IMR-90 (cell line): ENCODE results near the gene AGAP1. TPM values are rescaled to one million over a fixed set of nuclear protein-coding genes. Genes with fewer than 3 reads are reported as not detected.

Experiments
- ATAC-seq: fragments of 200-7000 bp; cut with Tn5 transposase; 2 replicates; pipeline ENCODE4 v1.9.1; 2020; ENCODE audit warnings: low read depth, mild to moderate bottlenecking, moderate library complexity
- BruUV-seq: library from RNA; stranded (reverse); fragments of 400-500 nt; replicated peaks from 2 replicates; lab custom pipeline; 2021; lab: Mats Ljungman, UMichigan
- CTCF ChIA-PET: fragments of 300-600 bp; formaldehyde crosslinking; extraction: SDS; loops from one replicate; lab custom pipeline; 2021; ENCODE audit warnings: antibody characterized with exemption; lab: Yijun Ruan, JAX
- POLR2A ChIA-PET: fragments of 300-600 bp; sonication (Branson Sonifier 250); formaldehyde crosslinking; loops from one replicate; lab custom pipeline; 2022; ENCODE audit warnings: antibody characterized with exemption; ENCODE audit not compliant: unreplicated experiment; lab: Charles Lee
- DNase-seq: peaks from one replicate; pipeline ENCODE4 v3.0.0; 2013
- H2AFZ ChIP-seq: replicated peaks from 2 replicates; pipeline ENCODE3; 2013; ENCODE audit warnings: low read length, mild to moderate bottlenecking; ENCODE audit not compliant: poor library complexity
- H2AK5ac ChIP-seq: 2 replicates; pipeline ENCODE4 v1.6.1; 2013; ENCODE audit warnings: low read depth, low read length, inconsistent platforms
- H2AK9ac ChIP-seq: replicated peaks from 2 replicates; pipeline ENCODE3; 2013; ENCODE audit warnings: mild to moderate bottlenecking, low read depth, low read length, moderate library complexity; ENCODE audit not compliant: poor library complexity
- H2BK120ac ChIP-seq: 2 replicates; pipeline ENCODE4 v1.6.1; 2013; ENCODE audit warnings: low read depth, low read length, inconsistent platforms
- H2BK15ac ChIP-seq: 3 replicates; pipeline ENCODE4 v1.6.1; 2013; ENCODE audit warnings: low read depth, low read length, inconsistent platforms
- H2BK20ac ChIP-seq: 2 replicates; pipeline ENCODE4 v1.6.1; 2013; ENCODE audit warnings: low read depth, mild to moderate bottlenecking, inconsistent platforms, low read length, moderate library complexity
- H2BK5ac ChIP-seq: 2 replicates; pipeline ENCODE4 v1.6.1; 2013; ENCODE audit warnings: mild to moderate bottlenecking, low read depth, low read length, inconsistent platforms; ENCODE audit not compliant: poor library complexity, severe bottlenecking
- H3K14ac ChIP-seq: replicated peaks from 2 replicates; pipeline ENCODE4 v1.6.1; 2013; ENCODE audit warnings: low read depth, low read length, inconsistent platforms
- H3K18ac ChIP-seq: 2 replicates; pipeline ENCODE4 v1.6.1; 2013; ENCODE audit warnings: low read depth, low read length, control low read depth
- H3K23ac ChIP-seq: 2 replicates; pipeline ENCODE4 v1.6.1; 2013; ENCODE audit warnings: low read depth, low read length, inconsistent platforms
- H3K27ac ChIP-seq: 2 replicates; pipeline ENCODE4 v1.5.1; 2013; ENCODE audit warnings: mild to moderate bottlenecking, control low read depth, low read length; ENCODE audit not compliant: insufficient read depth
- H3K27me3 ChIP-seq: 2 replicates; pipeline ENCODE4 v1.6.1; 2013; ENCODE audit warnings: low read length; ENCODE audit not compliant: control insufficient read depth, insufficient read depth
- H3K36me3 ChIP-seq: 2 replicates; pipeline ENCODE4 v1.6.1; 2013; ENCODE audit warnings: low read length, mixed read lengths; ENCODE audit not compliant: control insufficient read depth, insufficient read depth
- H3K4ac ChIP-seq: 2 replicates; pipeline ENCODE4 v1.6.1; 2013; ENCODE audit warnings: low read depth, low read length, inconsistent platforms
- H3K4me1 ChIP-seq: 2 replicates; pipeline ENCODE4 v1.6.1; 2013; ENCODE audit warnings: low read length, mixed read lengths; ENCODE audit not compliant: control insufficient read depth, insufficient read depth
- H3K4me2 ChIP-seq: 2 replicates; pipeline ENCODE4 v1.6.1; 2013; ENCODE audit warnings: low read depth, mild to moderate bottlenecking, control low read depth, low read length, moderate library complexity
- H3K4me3 ChIP-seq: 2 replicates; pipeline ENCODE4 v1.5.1; 2013; ENCODE audit warnings: low read depth, mild to moderate bottlenecking, control low read depth, low read length, moderate library complexity; ENCODE audit not compliant: insufficient read depth
- H3K56ac ChIP-seq: 2 replicates; pipeline ENCODE4 v1.6.1; 2013; ENCODE audit warnings: low read length, inconsistent platforms; ENCODE audit not compliant: insufficient read depth; ENCODE audit errors: extremely low read depth
- H3K79me1 ChIP-seq, 2 experiments: 2 replicates each; pipeline ENCODE4 v1.6.1; 2013; ENCODE audit warnings: low read length in 2 of 2, inconsistent platforms in 1 of 2, low read depth in 1 of 2
- H3K9ac ChIP-seq: 2 replicates; pipeline ENCODE4 v1.6.1; 2013; ENCODE audit warnings: low read depth, low read length, control low read depth
- H3K9me1 ChIP-seq: 2 replicates; pipeline ENCODE4 v1.6.1; 2013; ENCODE audit warnings: low read length, inconsistent platforms; ENCODE audit not compliant: insufficient read depth
- H3K9me3 ChIP-seq: 2 replicates; pipeline ENCODE4 v1.6.1; 2013; ENCODE audit warnings: low read length; ENCODE audit not compliant: control insufficient read depth, insufficient read depth
- H4K20me1 ChIP-seq: 2 replicates; pipeline ENCODE4 v1.6.1; 2013; ENCODE audit warnings: low read length, inconsistent platforms; ENCODE audit not compliant: insufficient read depth
- H4K5ac ChIP-seq: 2 replicates; pipeline ENCODE4 v1.6.1; 2013; ENCODE audit warnings: mild to moderate bottlenecking, low read depth, low read length, control low read depth
- H4K8ac ChIP-seq, 2 experiments: 2 replicates each; pipeline ENCODE4 v1.6.1; 2013; ENCODE audit warnings: low read depth in 2 of 2, low read length in 2 of 2, control low read depth in 1 of 2, inconsistent platforms in 1 of 2
- H4K91ac ChIP-seq: 2 replicates; pipeline ENCODE4 v1.6.1; 2013; ENCODE audit warnings: low read depth, low read length, inconsistent platforms; ENCODE audit not compliant: insufficient read depth
- MAZ ChIP-seq: IDR thresholded peaks from 2 replicates; pipeline ENCODE4 v1.6.1; 2012; ENCODE audit warnings: low read depth, mild to moderate bottlenecking, low read length, improper control_type of control experiment, moderate library complexity, borderline replicate concordance
- NFE2L2 ChIP-seq: fragments of 150-350 bp; IDR thresholded peaks from 2 replicates; pipeline ENCODE4 v1.6.1; 2016; ENCODE audit warnings: low read depth, mild to moderate bottlenecking, low read length
- WGBS, 2 experiments: methylation state at CpG; one replicate each; pipeline versions ENCODE4 v1.1.5 to v1.1.7; 2013; ENCODE audit warnings: missing lambda C conversion rate in 2 of 2; ENCODE audit not compliant: insufficient read length in 1 of 2; ENCODE audit errors: extremely low coverage in 2 of 2; 5-methylcytosine and 5-hydroxymethylcytosine counted together
- dilution Hi-C: fragments of 300-500 bp; cut with HindIII; formaldehyde crosslinking; loops from one replicate; pipeline ENCODE4 v1.14.3; 2018; ENCODE audit warnings: low sequenced_read_pairs; ENCODE audit not compliant: unreplicated experiment
- in situ Hi-C: fragments of 300-500 bp; cut with MboI; formaldehyde crosslinking; loops from 3 replicates; pipeline ENCODE4 v1.14.3; 2019; ENCODE audit warnings: low sequenced_read_pairs, inconsistent platforms, mixed read lengths
- intact Hi-C: fragments of 100-400 bp; cut with micrococcal nuclease; formaldehyde crosslinking; loops from 2 replicates; pipeline ENCODE4 v1.10.0; 2022
- polyA plus RNA-seq, 3 experiments: library from polyadenylated mRNA; depleted of rRNA; stranded (reverse); fragments of >200 nt; gene quantifications; 2 replicates each; pipeline ENCODE4 v1.2.3, GENCODE V29; 2012; ENCODE audit warnings: low replicate concordance in 1 of 3
- total RNA-seq: library from RNA; depleted of rRNA; stranded (reverse); fragments of >200 nt; gene quantifications from 2 replicates; pipeline ENCODE4 v1.2.3, GENCODE V29; 2012

The AGAP1 gene
- total and polyA plus RNA-seq, 2 of the 4 experiments (the other 2 are of a cell fraction), result 15.1 to 16.4 TPM

DNA sequence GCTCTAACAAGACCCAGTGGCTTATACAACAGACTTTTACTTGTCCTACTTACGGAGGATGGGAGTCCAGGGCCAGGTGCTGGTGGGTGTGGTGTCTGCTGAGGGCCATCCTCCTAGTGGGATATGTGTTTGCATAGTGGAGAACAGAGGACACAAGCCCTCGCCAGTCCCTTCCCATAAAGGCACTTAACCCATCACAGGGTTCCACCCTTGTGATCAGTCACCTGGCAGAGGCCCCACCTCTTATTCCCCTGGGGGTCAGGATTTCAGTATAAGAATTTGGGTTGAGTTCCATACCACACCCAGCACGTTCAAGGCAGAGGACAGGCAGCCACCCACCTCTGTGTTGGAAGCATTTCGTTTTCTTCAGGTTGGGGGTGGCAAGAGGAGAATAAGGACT lies 259.0 kb downstream of the AGAP1 start:
- no peak overlapping the region for H4K91ac ChIP-seq
- ATAC-seq (no peak), DNase-seq (no peak)
- no peak for TF ChIP-seq NFE2L2
- TF ChIP-seq MAZ, result no peak
- no peak overlapping the region for H3K23ac ChIP-seq
- H2BK20ac ChIP-seq, result no peak overlapping the region
- H3K27me3 ChIP-seq, result no peaks in the 10 kb centered on the region
- no peak overlapping the region for H2BK5ac ChIP-seq
- POLR2A ChIA-PET, result no interaction called here
- H3K9me1 ChIP-seq, result 0 out of 2 replicates have a peak, but pooled peaks cover 4% of the 10 kb centered on the region
- no peaks in the 10 kb centered on the region for H3K9me3 ChIP-seq
- no CpG with 5 or more reads among the region's 4 CpGs for WGBS, 2 experiments
- no peak overlapping the region for H3K14ac ChIP-seq
- peaks cover 6% of the 10 kb centered on the region for H3K4me1 ChIP-seq
- H3K4ac ChIP-seq, result no peak overlapping the region
- no peak overlapping the region for H3K18ac ChIP-seq
- no peak overlapping the region for H4K8ac ChIP-seq
- no peak overlapping the region for H2AFZ ChIP-seq
- H3K4me3 ChIP-seq, result no peak overlapping the region
- no peaks in the 10 kb centered on the region; a peak in 1 of 4 replicates for H3K79me1 ChIP-seq
- dilution Hi-C loops, result no loop called here
- no peak overlapping the region for H3K56ac ChIP-seq
- in situ Hi-C loops, result no loop called here
- H2AK9ac ChIP-seq, result no peak overlapping the region
- H3K4me2 ChIP-seq, result no peak overlapping the region
- H3K36me3 ChIP-seq, result peaks cover 6% of the 10 kb centered on the region
- no peak overlapping the region for H2BK15ac ChIP-seq
- H4K20me1 ChIP-seq, result no peaks in the 10 kb centered on the region; the same call in 1 of the 2 replicates
- H3K27ac ChIP-seq, result no peak overlapping the region
- no peak overlapping the region for H3K9ac ChIP-seq
- no peak overlapping the region for H2BK120ac ChIP-seq
- BruUV-seq, result no TSS peak
- no peak overlapping the region for H2AK5ac ChIP-seq
- intact Hi-C loops, result no loop called here
- H4K5ac ChIP-seq, result no peak overlapping the region
- CTCF ChIA-PET, result no interaction called here
